T-helper 2 cell treated with Interferon-gamma antibody and Interleukin-4, amounts not matched to agents 5 μg/mL and 100 μg/mL, for 36 hours (primary cell): Measurements from ENCODE around the gene RASSF4.

Experiments
- DNase-seq: peaks from one replicate; pipeline ENCODE4 v3.0.0; 2021; ENCODE audit warnings: low spot score
- H3K27ac Mint-ChIP-seq: one replicate; pipeline ENCODE4 v1.8.0; 2021; ENCODE audit warnings: mild to moderate bottlenecking, mixed read lengths
- H3K27me3 Mint-ChIP-seq: one replicate; pipeline ENCODE4 v1.8.0; 2021; ENCODE audit warnings: low read depth, mixed read lengths
- H3K36me3 Mint-ChIP-seq: one replicate; pipeline ENCODE4 v1.8.0; 2021; ENCODE audit warnings: low read depth, mixed read lengths
- H3K4me1 Mint-ChIP-seq: one replicate; pipeline ENCODE4 v1.8.0; 2021; ENCODE audit warnings: low read depth, mixed read lengths
- H3K4me3 Mint-ChIP-seq: one replicate; pipeline ENCODE4 v1.8.0; 2022; ENCODE audit warnings: mild to moderate bottlenecking, moderate library complexity, mixed read lengths
- H3K9me3 Mint-ChIP-seq: one replicate; pipeline ENCODE4 v1.8.0; 2021; ENCODE audit warnings: mixed read lengths

The RASSF4 gene

GRCh38 chr10:44967616-44968015 lies 8.0 kb downstream of the RASSF4 start:
- DNase-seq: no peak
- Mint-ChIP-seq H3K4me3 (peak overlapping the region; percentile 35), H3K9me3 (no peaks in the 10 kb centered on the region), H3K4me1 (peaks cover 25% of the 10 kb centered on the region), H3K27ac (peak overlapping the region; percentile 67), H3K36me3 (no peaks in the 10 kb centered on the region), H3K27me3 (no peaks in the 10 kb centered on the region)

GRCh38 chr10:44968091-44968490 lies 8.5 kb downstream of the RASSF4 start:
- H3K27me3 Mint-ChIP-seq: no peaks in the 10 kb centered on the region
- peaks cover 25% of the 10 kb centered on the region for H3K4me1 Mint-ChIP-seq
- peak overlapping the region; percentile 35 for H3K4me3 Mint-ChIP-seq
- H3K27ac Mint-ChIP-seq: peak overlapping the region; percentile 67
- no peaks in the 10 kb centered on the region for H3K9me3 Mint-ChIP-seq
- no peak for DNase-seq
- no peaks in the 10 kb centered on the region for H3K36me3 Mint-ChIP-seq

GRCh38 chr10:44968500-44969400 lies 9.1 kb downstream of the RASSF4 start:
- Mint-ChIP-seq H3K36me3 (no peaks in the 10 kb centered on the region), H3K27ac (peak overlapping the region; percentile 29), H3K9me3 (no peaks in the 10 kb centered on the region), H3K4me3 (peak overlapping the region; percentile 0), H3K4me1 (peaks cover 30% of the 10 kb centered on the region), H3K27me3 (no peaks in the 10 kb centered on the region)
- DNase-seq: no peak

GRCh38 chr10:44969854-44970253 lies 10.3 kb downstream of the RASSF4 start:
- no peaks in the 10 kb centered on the region for H3K36me3 Mint-ChIP-seq
- peaks cover 30% of the 10 kb centered on the region for H3K4me1 Mint-ChIP-seq
- H3K27ac Mint-ChIP-seq: no peak overlapping the region
- H3K9me3 Mint-ChIP-seq: no peaks in the 10 kb centered on the region
- no peak for DNase-seq
- H3K27me3 Mint-ChIP-seq: no peaks in the 10 kb centered on the region
- H3K4me3 Mint-ChIP-seq: no peak overlapping the region

- Mint-ChIP-seq H3K4me1 (peaks cover 29% of the 10 kb centered on the region), H3K27ac (no peak overlapping the region)
Measured at GRCh38 chr10:44970812-44971395, 11.3 kb downstream of the RASSF4 start.

GRCh38 chr10:44971434-44971833 lies 11.8 kb downstream of the RASSF4 start:
- peaks cover 26% of the 10 kb centered on the region for H3K4me1 Mint-ChIP-seq
- no peak for DNase-seq
- no peaks in the 10 kb centered on the region for H3K9me3 Mint-ChIP-seq
- H3K27me3 Mint-ChIP-seq: no peaks in the 10 kb centered on the region
- H3K4me3 Mint-ChIP-seq: no peak overlapping the region
- H3K36me3 Mint-ChIP-seq: no peaks in the 10 kb centered on the region
- H3K27ac Mint-ChIP-seq: no peak overlapping the region

More at GRCh38 chr10:44970812-44971395, 11.3 kb downstream of the RASSF4 start:
- no peaks in the 10 kb centered on the region for H3K27me3 Mint-ChIP-seq
- no peaks in the 10 kb centered on the region for H3K36me3 Mint-ChIP-seq
- no peak for DNase-seq
- no peaks in the 10 kb centered on the region for H3K9me3 Mint-ChIP-seq
- no peak overlapping the region for H3K4me3 Mint-ChIP-seq

GRCh38 chr10:44971935-44972757 lies 12.5 kb downstream of the RASSF4 start:
- Mint-ChIP-seq H3K9me3 (no peaks in the 10 kb centered on the region), H3K27me3 (no peaks in the 10 kb centered on the region), H3K36me3 (no peaks in the 10 kb centered on the region), H3K4me1 (peaks cover 26% of the 10 kb centered on the region), H3K27ac (no peak overlapping the region), H3K4me3 (no peak overlapping the region)
- no peak for DNase-seq

- Mint-ChIP-seq H3K9me3 (no peaks in the 10 kb centered on the region), H3K4me1 (peaks cover 22% of the 10 kb centered on the region), H3K4me3 (no peak overlapping the region), H3K36me3 (no peaks in the 10 kb centered on the region), H3K27ac (no peak overlapping the region), H3K27me3 (no peaks in the 10 kb centered on the region)
- no peak for DNase-seq
Measured at GRCh38 chr10:44972874-44973306, 13.3 kb downstream of the RASSF4 start.

- Mint-ChIP-seq H3K9me3 (no peaks in the 10 kb centered on the region), H3K36me3 (no peaks in the 10 kb centered on the region), H3K4me3 (no peak overlapping the region), H3K27me3 (no peaks in the 10 kb centered on the region), H3K4me1 (peaks cover 20% of the 10 kb centered on the region), H3K27ac (peak overlapping the region; percentile 22)
- no peak for DNase-seq
Measured at GRCh38 chr10:44973323-44974081, 13.9 kb downstream of the RASSF4 start.

- DNase-seq: no peak
- Mint-ChIP-seq H3K27me3 (no peaks in the 10 kb centered on the region), H3K27ac (peak overlapping the region; percentile 81), H3K36me3 (no peaks in the 10 kb centered on the region), H3K4me3 (peak overlapping the region; percentile 70), H3K4me1 (peaks cover 17% of the 10 kb centered on the region), H3K9me3 (no peaks in the 10 kb centered on the region)
Measured at GRCh38 chr10:44974082-44974627, 14.6 kb downstream of the RASSF4 start.

GRCh38 chr10:44974628-44975430 lies 15.2 kb downstream of the RASSF4 start:
- H3K9me3 Mint-ChIP-seq: no peaks in the 10 kb centered on the region
- peak; percentile 71 for DNase-seq
- no peaks in the 10 kb centered on the region for H3K36me3 Mint-ChIP-seq
- peak overlapping the region; percentile 81 for H3K27ac Mint-ChIP-seq
- H3K4me1 Mint-ChIP-seq: peaks cover 16% of the 10 kb centered on the region
- H3K27me3 Mint-ChIP-seq: no peaks in the 10 kb centered on the region
- H3K4me3 Mint-ChIP-seq: peak overlapping the region; percentile 70

- no peaks in the 10 kb centered on the region for H3K9me3 Mint-ChIP-seq
- H3K36me3 Mint-ChIP-seq: no peaks in the 10 kb centered on the region
- H3K4me1 Mint-ChIP-seq: peaks cover 19% of the 10 kb centered on the region
- no peak for DNase-seq
- peak overlapping the region; percentile 24 for H3K4me3 Mint-ChIP-seq
- H3K27me3 Mint-ChIP-seq: no peaks in the 10 kb centered on the region
- no peak overlapping the region for H3K27ac Mint-ChIP-seq
Measured at GRCh38 chr10:44975431-44976331, 16.1 kb downstream of the RASSF4 start.
